Measurements from ENCODE around the gene GALNT4. TPM values are rescaled to one million over a fixed set of nuclear protein-coding genes. Genes with fewer than 3 reads are reported as not detected.

The GALNT4 gene
- total and polyA plus RNA-seq, 2 of the 13 experiments (the other 11 are each of a cell fraction or from before 2014, with no cell fraction given) = 4.9 to 6.8 TPM

GRCh38 chr12:89524541-89525304 lies at the start of gene GALNT4 (continued):
- TF ChIP-seq REST (IDR thresholded peaks at IDR 0.05; ENCODE audit: borderline replicate concordance in 1 of 2, low read depth in 1 of 2, low read length in 2 of 2) (peak in 1 of 2 experiments; percentile 46; a peak in 1 of 4 replicates), ZFP36L1 (CRISPR knock-in tag; IDR thresholded peaks at IDR 0.05) (peak; percentile 74; the same call in 1 of the 2 replicates), MNT (IDR thresholded peaks at IDR 0.05) (no peak), CHD2 (IDR thresholded peaks at IDR 0.05; ENCODE audit: low read depth, low read length) (no peak), USF2 (IDR thresholded peaks at IDR 0.05; ENCODE audit: low read depth, low read length) (no peak), USF2 (CRISPR knock-in tag; IDR thresholded peaks at IDR 0.05; ENCODE audit: borderline replicate concordance) (no peak), IRX3 (CRISPR knock-in tag; IDR thresholded peaks at IDR 0.05; ENCODE audit: borderline replicate concordance, low read depth) (no peak), MEF2D (CRISPR knock-in tag; IDR thresholded peaks at IDR 0.05) (0 out of 2 replicates have a peak, but pooled peaks have one; percentile 50), PAX8 (CRISPR knock-in tag; IDR thresholded peaks at IDR 0.05; ENCODE audit: borderline replicate concordance) (no peak), NAIF1 (CRISPR knock-in tag; IDR thresholded peaks at IDR 0.05; ENCODE audit: borderline replicate concordance) (0 out of 2 replicates have a peak, but pooled peaks have one; percentile 57)
- TF ChIP-seq, protein P1, sequence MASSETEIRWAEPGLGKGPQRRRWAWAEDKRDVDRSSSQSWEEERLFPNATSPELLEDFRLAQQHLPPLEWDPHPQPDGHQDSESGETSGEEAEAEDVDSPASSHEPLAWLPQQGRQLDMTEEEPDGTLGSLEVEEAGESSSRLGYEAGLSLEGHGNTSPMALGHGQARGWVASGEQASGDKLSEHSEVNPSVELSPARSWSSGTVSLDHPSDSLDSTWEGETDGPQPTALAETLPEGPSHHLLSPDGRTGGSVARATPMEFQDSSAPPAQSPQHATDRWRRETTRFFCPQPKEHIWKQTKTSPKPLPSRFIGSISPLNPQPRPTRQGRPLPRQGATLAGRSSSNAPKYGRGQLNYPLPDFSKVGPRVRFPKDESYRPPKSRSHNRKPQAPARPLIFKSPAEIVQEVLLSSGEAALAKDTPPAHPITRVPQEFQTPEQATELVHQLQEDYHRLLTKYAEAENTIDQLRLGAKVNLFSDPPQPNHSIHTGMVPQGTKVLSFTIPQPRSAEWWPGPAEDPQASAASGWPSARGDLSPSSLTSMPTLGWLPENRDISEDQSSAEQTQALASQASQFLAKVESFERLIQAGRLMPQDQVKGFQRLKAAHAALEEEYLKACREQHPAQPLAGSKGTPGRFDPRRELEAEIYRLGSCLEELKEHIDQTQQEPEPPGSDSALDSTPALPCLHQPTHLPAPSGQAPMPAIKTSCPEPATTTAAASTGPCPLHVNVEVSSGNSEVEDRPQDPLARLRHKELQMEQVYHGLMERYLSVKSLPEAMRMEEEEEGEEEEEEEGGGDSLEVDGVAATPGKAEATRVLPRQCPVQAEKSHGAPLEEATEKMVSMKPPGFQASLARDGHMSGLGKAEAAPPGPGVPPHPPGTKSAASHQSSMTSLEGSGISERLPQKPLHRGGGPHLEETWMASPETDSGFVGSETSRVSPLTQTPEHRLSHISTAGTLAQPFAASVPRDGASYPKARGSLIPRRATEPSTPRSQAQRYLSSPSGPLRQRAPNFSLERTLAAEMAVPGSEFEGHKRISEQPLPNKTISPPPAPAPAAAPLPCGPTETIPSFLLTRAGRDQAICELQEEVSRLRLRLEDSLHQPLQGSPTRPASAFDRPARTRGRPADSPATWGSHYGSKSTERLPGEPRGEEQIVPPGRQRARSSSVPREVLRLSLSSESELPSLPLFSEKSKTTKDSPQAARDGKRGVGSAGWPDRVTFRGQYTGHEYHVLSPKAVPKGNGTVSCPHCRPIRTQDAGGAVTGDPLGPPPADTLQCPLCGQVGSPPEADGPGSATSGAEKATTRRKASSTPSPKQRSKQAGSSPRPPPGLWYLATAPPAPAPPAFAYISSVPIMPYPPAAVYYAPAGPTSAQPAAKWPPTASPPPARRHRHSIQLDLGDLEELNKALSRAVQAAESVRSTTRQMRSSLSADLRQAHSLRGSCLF (CRISPR knock-in tag; IDR thresholded peaks at IDR 0.05; ENCODE audit: borderline replicate concordance) = no peak
- TF ChIP-seq, protein P2, sequence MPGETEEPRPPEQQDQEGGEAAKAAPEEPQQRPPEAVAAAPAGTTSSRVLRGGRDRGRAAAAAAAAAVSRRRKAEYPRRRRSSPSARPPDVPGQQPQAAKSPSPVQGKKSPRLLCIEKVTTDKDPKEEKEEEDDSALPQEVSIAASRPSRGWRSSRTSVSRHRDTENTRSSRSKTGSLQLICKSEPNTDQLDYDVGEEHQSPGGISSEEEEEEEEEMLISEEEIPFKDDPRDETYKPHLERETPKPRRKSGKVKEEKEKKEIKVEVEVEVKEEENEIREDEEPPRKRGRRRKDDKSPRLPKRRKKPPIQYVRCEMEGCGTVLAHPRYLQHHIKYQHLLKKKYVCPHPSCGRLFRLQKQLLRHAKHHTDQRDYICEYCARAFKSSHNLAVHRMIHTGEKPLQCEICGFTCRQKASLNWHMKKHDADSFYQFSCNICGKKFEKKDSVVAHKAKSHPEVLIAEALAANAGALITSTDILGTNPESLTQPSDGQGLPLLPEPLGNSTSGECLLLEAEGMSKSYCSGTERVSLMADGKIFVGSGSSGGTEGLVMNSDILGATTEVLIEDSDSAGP (CRISPR knock-in tag; IDR thresholded peaks at IDR 0.05; ENCODE audit: borderline replicate concordance) = peak; percentile 74
